PC-3 (cell line): ENCODE results near the gene GIMAP8.

Experiments used
- EZH2phosphoT487 ChIP-seq: fragments of 300-600 bp; sonication (generic); IDR thresholded peaks from 2 replicates; pipeline ENCODE4 v1.6.1; 2018; ENCODE audit warnings: mild to moderate bottlenecking, antibody characterized with exemption, low read length, borderline replicate concordance
- TF ChIP-seq, protein P1 (sequence below): fragments of 300-600 bp; sonication (generic); conservative IDR thresholded peaks from 2 replicates; pipeline ENCODE4 v1.5.1; 2017; ENCODE audit warnings: antibody characterized with exemption, low read depth, mild to moderate bottlenecking, low read length

DNA sequence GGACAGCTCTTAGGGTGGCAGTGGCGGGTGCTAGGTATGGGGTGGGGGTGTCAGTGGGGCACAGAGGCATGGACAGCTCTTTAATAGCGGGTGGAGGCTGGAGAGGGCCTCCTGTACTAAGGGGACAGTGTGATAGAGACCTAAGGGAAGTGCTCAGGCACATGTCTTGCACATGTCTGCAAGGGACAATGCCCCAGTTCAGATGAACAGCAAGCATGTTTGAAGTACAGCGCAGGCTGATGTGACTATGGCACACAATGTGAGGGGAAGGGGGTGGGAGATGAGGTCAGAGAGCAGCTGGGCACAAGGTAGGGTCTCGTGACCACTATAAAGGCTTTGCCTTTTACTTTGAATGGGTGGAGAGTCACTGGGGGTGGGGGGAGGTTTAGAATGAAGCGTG is 3.5 kb downstream of the GIMAP8 start:
- TF ChIP-seq, protein P1, sequence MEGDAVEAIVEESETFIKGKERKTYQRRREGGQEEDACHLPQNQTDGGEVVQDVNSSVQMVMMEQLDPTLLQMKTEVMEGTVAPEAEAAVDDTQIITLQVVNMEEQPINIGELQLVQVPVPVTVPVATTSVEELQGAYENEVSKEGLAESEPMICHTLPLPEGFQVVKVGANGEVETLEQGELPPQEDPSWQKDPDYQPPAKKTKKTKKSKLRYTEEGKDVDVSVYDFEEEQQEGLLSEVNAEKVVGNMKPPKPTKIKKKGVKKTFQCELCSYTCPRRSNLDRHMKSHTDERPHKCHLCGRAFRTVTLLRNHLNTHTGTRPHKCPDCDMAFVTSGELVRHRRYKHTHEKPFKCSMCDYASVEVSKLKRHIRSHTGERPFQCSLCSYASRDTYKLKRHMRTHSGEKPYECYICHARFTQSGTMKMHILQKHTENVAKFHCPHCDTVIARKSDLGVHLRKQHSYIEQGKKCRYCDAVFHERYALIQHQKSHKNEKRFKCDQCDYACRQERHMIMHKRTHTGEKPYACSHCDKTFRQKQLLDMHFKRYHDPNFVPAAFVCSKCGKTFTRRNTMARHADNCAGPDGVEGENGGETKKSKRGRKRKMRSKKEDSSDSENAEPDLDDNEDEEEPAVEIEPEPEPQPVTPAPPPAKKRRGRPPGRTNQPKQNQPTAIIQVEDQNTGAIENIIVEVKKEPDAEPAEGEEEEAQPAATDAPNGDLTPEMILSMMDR, result no peak
- no peak for TF ChIP-seq EZH2phosphoT487
